ENCODE results near the gene POLR2J. TPM values are rescaled to one million over a fixed set of nuclear protein-coding genes. Genes with fewer than 3 reads are reported as not detected.
"Not testable (repeated sequence)": the region's sequence is repeated elsewhere in the genome, so short reads cannot be mapped to it uniquely, and the experiment has no call there.

POLR2J gene
- total and polyA plus RNA-seq, 2 experiments from 2014 or later = 15.5 to 77.7 TPM

DNA sequence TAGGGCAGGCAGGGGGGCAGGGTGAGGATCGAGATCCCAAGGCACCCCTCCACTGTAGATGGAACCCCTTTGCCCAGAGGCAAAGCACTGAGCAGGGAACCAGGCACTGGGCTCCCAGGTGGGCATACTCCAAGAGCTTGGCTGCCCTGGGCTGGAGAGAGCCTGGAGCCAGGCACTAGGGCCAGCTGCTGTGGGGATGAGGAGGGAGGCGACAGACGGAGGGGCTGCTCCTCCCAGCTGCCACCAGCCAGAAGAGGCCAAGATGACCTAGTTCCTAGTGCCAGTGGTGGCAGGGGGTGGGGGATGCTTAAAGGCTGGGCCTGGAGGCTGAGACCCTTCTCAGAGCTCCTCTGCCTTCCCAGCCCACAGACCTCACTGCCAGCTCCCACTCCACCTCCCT, 37.2 kb upstream of the POLR2J start:
- H3K27ac ChIP-seq; DNase-seq; H3K4me1 ChIP-seq (ENCODE audit: insufficient read depth); H4K20me1 ChIP-seq (ENCODE audit: insufficient read depth); H3F3A ChIP-seq (ENCODE audit: insufficient read depth); H3K27me3 ChIP-seq (replicated peaks; ENCODE audit: insufficient read depth); H3K4me2 ChIP-seq (ENCODE audit: unreplicated experiment); in situ Hi-C loops (cut with MboI); H3K9me2 ChIP-seq (ENCODE audit: insufficient read depth); H3K36me3 ChIP-seq (ENCODE audit: low read depth); H3K9ac ChIP-seq; H2AFZ ChIP-seq; H3K4me3 ChIP-seq; H3K9me3 ChIP-seq (ENCODE audit: low read depth); H3K79me2 ChIP-seq (ENCODE audit: insufficient read depth): not testable (repeated sequence)
- no CpG with 5 or more reads among the region's 3 CpGs for WGBS, 2 experiments (ENCODE audit: low coverage in 1 of 2, low lambda C conversion rate in 2 of 2, missing lambda C conversion rate in 2 of 2)

DNA sequence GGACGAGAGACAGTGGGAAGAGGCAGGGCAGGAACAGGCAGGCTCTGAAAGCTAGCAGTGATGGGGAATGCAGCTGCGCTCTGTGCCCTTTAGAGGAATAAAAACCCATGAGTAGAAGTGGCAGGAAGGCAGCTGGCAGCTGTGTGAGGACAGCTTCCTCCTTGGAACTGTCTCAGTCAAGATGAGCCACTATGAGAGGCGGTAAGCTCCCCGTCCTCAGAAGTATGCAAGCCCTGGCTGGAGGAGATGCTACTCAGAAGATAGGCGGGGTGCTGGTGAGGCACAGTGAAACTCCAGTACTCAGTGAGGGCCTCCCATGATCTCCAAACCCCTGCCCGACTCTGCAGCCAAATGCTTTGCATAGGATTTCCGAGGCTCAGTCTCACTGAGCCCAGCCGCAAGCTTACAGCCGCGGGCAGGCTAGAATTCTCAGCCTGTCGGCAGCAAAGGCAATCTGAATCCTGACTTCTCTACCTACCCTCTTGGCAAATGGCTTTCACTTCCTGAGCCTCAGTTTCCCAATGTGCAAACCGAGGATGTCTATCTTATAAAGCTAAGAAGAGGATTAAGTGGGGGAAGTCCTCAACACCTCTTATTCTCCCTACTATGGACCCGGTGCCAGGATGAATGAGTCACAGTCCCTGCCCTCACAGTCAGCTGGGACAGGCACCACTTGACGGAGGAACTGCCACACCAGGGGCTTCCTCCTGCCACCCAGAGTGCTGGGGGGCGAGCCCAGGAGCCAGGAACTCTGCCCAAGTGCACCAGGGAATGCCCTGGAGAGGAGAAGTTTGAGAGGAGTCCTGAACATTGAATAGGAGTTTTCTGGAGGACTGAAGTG, 36.4 kb upstream of the POLR2J start:
- H3K4me2 ChIP-seq (ENCODE audit: unreplicated experiment); H3K27ac ChIP-seq; H3K36me3 ChIP-seq (ENCODE audit: low read depth); H3K9me2 ChIP-seq (ENCODE audit: insufficient read depth); H4K20me1 ChIP-seq (ENCODE audit: insufficient read depth); H3K9me3 ChIP-seq (ENCODE audit: low read depth); DNase-seq; H3K9ac ChIP-seq; H3K27me3 ChIP-seq (replicated peaks; ENCODE audit: insufficient read depth); H2AFZ ChIP-seq; H3K79me2 ChIP-seq (ENCODE audit: insufficient read depth); H3K4me3 ChIP-seq; H3F3A ChIP-seq (ENCODE audit: insufficient read depth); in situ Hi-C loops (cut with MboI); H3K4me1 ChIP-seq (ENCODE audit: insufficient read depth): not testable (repeated sequence)
- no CpG with 5 or more reads among the region's 15 CpGs for WGBS, 2 experiments (ENCODE audit: low coverage in 1 of 2, low lambda C conversion rate in 2 of 2, missing lambda C conversion rate in 2 of 2)

DNA sequence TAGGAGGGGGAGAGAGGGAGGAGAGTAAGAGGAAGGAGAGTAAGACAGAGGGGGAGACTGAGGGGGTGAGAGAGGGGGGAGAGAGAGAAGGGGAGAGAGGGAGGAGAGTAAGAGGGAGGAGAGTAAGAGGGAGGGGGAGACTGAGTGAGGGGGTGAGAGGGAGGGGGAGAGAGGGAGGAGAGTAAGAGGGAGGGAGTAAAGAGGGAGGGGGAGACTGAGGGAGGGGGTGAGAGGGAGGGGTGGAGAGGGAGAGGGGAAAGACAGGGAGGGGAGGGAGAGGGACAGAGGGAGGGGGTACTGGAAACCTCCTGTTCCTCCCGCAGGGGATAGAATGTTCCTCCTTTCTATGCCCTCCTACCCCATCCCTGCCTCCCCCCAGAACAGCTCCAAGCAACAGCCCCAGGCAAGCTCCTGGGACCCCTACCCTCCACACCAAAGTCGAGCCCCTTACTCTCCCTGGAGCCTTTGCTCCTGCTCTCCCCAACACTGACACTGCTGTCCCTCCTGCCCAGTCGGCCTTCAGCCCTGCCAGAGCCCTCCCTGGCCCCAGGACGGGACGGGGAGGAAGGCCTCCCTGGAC, 34.0 kb upstream of the POLR2J start:
- in situ Hi-C loops (cut with MboI); H3K79me2 ChIP-seq (ENCODE audit: insufficient read depth); H3K27ac ChIP-seq; H3K27me3 ChIP-seq (replicated peaks; ENCODE audit: insufficient read depth); H3K4me3 ChIP-seq; H4K20me1 ChIP-seq (ENCODE audit: insufficient read depth); H3K9me2 ChIP-seq (ENCODE audit: insufficient read depth); H3F3A ChIP-seq (ENCODE audit: insufficient read depth); H3K4me2 ChIP-seq (ENCODE audit: unreplicated experiment); H3K9ac ChIP-seq; H3K36me3 ChIP-seq (ENCODE audit: low read depth); H2AFZ ChIP-seq; H3K4me1 ChIP-seq (ENCODE audit: insufficient read depth); H3K9me3 ChIP-seq (ENCODE audit: low read depth): not testable (repeated sequence)
- peak; percentile 7 for DNase-seq
- WGBS, 2 experiments (ENCODE audit: low coverage in 1 of 2, low lambda C conversion rate in 2 of 2, missing lambda C conversion rate in 2 of 2) = 66 to 100% methylated on average over 1 to 4 of the region's 5 CpGs

DNA sequence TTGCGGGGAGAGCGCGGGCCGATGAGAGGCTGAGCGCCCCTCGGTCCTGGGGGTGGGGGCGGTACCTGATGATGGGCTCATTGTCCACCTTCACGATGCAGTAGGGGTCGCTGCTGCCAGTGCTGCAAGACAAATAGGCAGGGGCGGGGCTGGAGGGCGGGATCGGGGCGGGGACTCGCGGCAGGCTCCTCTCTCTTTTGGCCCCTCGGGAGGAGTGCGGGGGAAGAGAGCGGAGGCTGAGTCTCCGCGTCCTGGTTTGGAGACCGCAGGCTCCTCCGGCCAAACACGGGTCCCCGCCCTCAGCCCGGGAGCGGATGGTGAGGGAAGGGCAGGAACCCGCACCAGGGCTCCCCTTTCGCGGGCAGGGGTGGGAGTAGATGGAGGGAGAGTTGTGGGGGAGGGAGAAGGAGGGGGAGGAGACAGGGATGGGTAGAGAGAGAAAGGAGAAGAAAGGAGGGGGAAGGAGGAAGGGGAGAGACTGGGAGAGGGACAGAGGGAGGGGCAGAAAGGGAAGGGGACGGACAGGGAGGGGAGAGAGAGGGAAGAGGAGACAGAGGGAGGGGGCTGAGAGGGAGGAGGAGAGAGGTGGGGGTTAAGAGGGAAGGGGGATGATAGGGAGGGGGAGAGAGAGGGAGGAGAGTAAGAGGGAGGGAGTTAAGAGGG, 33.3 kb upstream of the POLR2J start:
- H3K79me2 ChIP-seq (ENCODE audit: insufficient read depth); H3K9me2 ChIP-seq (ENCODE audit: insufficient read depth); H3F3A ChIP-seq (ENCODE audit: insufficient read depth); H3K4me3 ChIP-seq; H3K27ac ChIP-seq; H3K4me2 ChIP-seq (ENCODE audit: unreplicated experiment); H4K20me1 ChIP-seq (ENCODE audit: insufficient read depth); DNase-seq; H3K27me3 ChIP-seq (replicated peaks; ENCODE audit: insufficient read depth); H3K9ac ChIP-seq; H2AFZ ChIP-seq; H3K9me3 ChIP-seq (ENCODE audit: low read depth); H3K36me3 ChIP-seq (ENCODE audit: low read depth); H3K4me1 ChIP-seq (ENCODE audit: insufficient read depth); in situ Hi-C loops (cut with MboI): not testable (repeated sequence)
- WGBS, 2 experiments (ENCODE audit: low coverage in 1 of 2, low lambda C conversion rate in 2 of 2, missing lambda C conversion rate in 2 of 2) = no CpG with 5 or more reads among the region's 30 CpGs

DNA sequence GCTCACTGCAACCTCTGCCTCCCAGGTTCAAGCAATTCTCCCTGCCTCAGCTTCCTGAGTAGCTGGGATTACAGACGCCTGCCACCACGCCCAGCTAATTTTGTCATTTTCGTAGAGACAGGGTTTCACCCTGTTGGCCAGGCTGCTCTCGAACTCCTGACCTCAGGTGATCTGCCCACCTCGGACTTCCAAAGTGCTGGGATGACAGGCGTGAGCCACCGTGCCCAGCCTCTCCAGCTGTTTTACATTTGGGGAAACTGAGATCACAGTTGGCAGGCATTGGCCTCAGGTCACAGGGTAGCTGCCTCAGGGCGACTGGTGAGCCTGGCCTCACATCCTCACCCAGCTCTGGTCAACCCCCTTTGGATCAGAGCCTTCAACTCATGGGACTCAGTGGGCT, 31.9 kb upstream of the POLR2J start:
- DNase-seq; H3K27me3 ChIP-seq (replicated peaks; ENCODE audit: insufficient read depth); H3K4me3 ChIP-seq; H3K9me2 ChIP-seq (ENCODE audit: insufficient read depth); H3K36me3 ChIP-seq (ENCODE audit: low read depth); H3K9me3 ChIP-seq (ENCODE audit: low read depth); H4K20me1 ChIP-seq (ENCODE audit: insufficient read depth); H3F3A ChIP-seq (ENCODE audit: insufficient read depth); in situ Hi-C loops (cut with MboI); H3K27ac ChIP-seq; H2AFZ ChIP-seq; H3K4me2 ChIP-seq (ENCODE audit: unreplicated experiment); H3K4me1 ChIP-seq (ENCODE audit: insufficient read depth); H3K79me2 ChIP-seq (ENCODE audit: insufficient read depth); H3K9ac ChIP-seq: not testable (repeated sequence)
- WGBS, 2 experiments (ENCODE audit: low coverage in 1 of 2, low lambda C conversion rate in 2 of 2, missing lambda C conversion rate in 2 of 2) = 25 to 47% methylated on average over 3 to 6 of the region's 8 CpGs

DNA sequence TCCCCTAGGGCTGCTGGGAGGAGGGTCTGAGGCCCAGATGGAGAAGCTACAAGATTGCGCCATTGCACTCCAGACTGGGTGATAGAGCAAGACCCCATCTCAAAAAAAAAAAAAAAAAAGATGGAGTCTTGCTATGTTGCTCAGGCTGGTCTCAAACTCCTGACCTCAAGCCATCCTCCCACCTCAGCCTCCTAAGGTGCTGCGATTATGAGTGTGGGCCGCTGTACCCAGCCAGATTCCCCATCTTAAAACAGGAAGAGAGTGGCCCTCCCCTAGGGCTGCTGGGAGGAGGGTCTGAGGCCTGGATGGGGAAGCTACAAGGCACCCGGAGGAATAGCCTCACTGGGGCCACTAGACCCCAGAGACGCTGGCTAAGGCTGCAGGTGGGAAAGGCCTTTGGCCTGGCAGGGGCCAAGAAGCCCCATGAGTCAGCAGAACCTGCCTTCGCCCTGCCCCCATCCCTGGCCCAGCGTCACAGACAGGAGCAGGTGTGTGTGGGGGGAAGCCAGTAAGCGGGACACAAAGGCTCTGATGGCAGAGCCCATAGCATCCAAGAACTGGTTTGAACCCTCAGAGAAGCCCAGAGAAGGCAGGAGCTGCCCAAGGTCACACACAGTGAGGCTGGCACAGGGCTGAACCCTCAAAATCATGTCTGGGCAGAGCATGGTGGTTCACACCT, 28.8 kb upstream of the POLR2J start:
- H3K4me3 ChIP-seq; H3K4me1 ChIP-seq (ENCODE audit: insufficient read depth); H3K9ac ChIP-seq; DNase-seq; H3K36me3 ChIP-seq (ENCODE audit: low read depth); H3K9me2 ChIP-seq (ENCODE audit: insufficient read depth); in situ Hi-C loops (cut with MboI); H3K9me3 ChIP-seq (ENCODE audit: low read depth); H4K20me1 ChIP-seq (ENCODE audit: insufficient read depth); H3K79me2 ChIP-seq (ENCODE audit: insufficient read depth); H3K27ac ChIP-seq; H3K4me2 ChIP-seq (ENCODE audit: unreplicated experiment); H3K27me3 ChIP-seq (replicated peaks; ENCODE audit: insufficient read depth); H3F3A ChIP-seq (ENCODE audit: insufficient read depth); H2AFZ ChIP-seq: not testable (repeated sequence)
- 92% methylated on average over 2 of the region's 8 CpGs; no CpG with 5 or more reads in 1 of the 2 experiments for WGBS, 2 experiments (ENCODE audit: low coverage in 1 of 2, low lambda C conversion rate in 2 of 2, missing lambda C conversion rate in 2 of 2)

All from GM23248 (cell line).